HFFc6 (cell line): ENCODE results near the gene ZNF496. TPM values are rescaled to one million over a fixed set of nuclear protein-coding genes. Genes with fewer than 3 reads are reported as not detected.

Experiments
- DNase-seq: peaks from one replicate; pipeline ENCODE4 v3.0.0-alpha.2; 2018
- H3K27ac Mint-ChIP-seq: 2 replicates; pipeline ENCODE4 v1.8.0; 2020; ENCODE audit warnings: mild to moderate bottlenecking, mixed read lengths
- H3K27me3 Mint-ChIP-seq: 2 replicates; pipeline ENCODE4 v1.8.0; 2021; ENCODE audit warnings: mild to moderate bottlenecking, moderate library complexity, mixed read lengths; ENCODE audit not compliant: insufficient read depth
- H3K36me3 Mint-ChIP-seq: 2 replicates; pipeline ENCODE4 v1.8.0; 2021; ENCODE audit warnings: low read depth, mixed read lengths
- H3K4me1 Mint-ChIP-seq: 2 replicates; pipeline ENCODE4 v1.8.0; 2020; ENCODE audit warnings: low read depth, mixed read lengths
- H3K4me3 Mint-ChIP-seq: 2 replicates; pipeline ENCODE4 v1.8.0; 2020; ENCODE audit warnings: mild to moderate bottlenecking, moderate library complexity, mixed read lengths
- H3K9me3 Mint-ChIP-seq: 2 replicates; pipeline ENCODE4 v1.8.0; 2020; ENCODE audit warnings: mild to moderate bottlenecking, mixed read lengths
- CTCF ChIP-seq: fragments of 200-600 bp; sonication (generic); IDR thresholded peaks from 2 replicates; pipeline ENCODE4 v1.5.0; 2021; ENCODE audit warnings: antibody characterized with exemption, mild to moderate bottlenecking
- total RNA-seq, 6 experiments: library from RNA; stranded (reverse); fragmentation: NEBNext Ultra II Directional; extraction: Animal tissue kit (Norgen Biotek cat#: 25700); gene quantifications; 2 replicates in 1 of 6; 3 replicates in 5 of 6; pipeline ENCODE4 v1.2.3, GENCODE V29; 2021

The ZNF496 gene
- total RNA-seq, 6 experiments from 2014 or later: 13.7 to 19.9 (median 17.1) TPM

GRCh38 chr1:247274605-247275256 lies 56.9 kb downstream of the ZNF496 start:
- Mint-ChIP-seq H3K9me3 (peaks cover 23% of the 10 kb centered on the region), H3K36me3 (no peaks in the 10 kb centered on the region; the same call in 1 of the 2 replicates), H3K27me3 (no peaks in the 10 kb centered on the region), H3K4me3 (no peak overlapping the region), H3K4me1 (no peaks in the 10 kb centered on the region), H3K27ac (no peak overlapping the region)
- DNase-seq: no peak
- TF ChIP-seq CTCF: no peak

GRCh38 chr1:247273013-247273412 lies 58.7 kb downstream of the ZNF496 start:
- no peak for DNase-seq
- Mint-ChIP-seq H3K9me3 (peaks cover 23% of the 10 kb centered on the region), H3K27ac (no peak overlapping the region), H3K27me3 (no peaks in the 10 kb centered on the region), H3K4me3 (no peak overlapping the region), H3K4me1 (no peaks in the 10 kb centered on the region), H3K36me3 (no peaks in the 10 kb centered on the region; the same call in 1 of the 2 replicates)
- no peak for TF ChIP-seq CTCF

- peaks cover 18% of the 10 kb centered on the region for H3K9me3 Mint-ChIP-seq
- H3K36me3 Mint-ChIP-seq: no peaks in the 10 kb centered on the region; the same call in 1 of the 2 replicates
- TF ChIP-seq CTCF: no peak
- no peak for DNase-seq
- H3K27ac Mint-ChIP-seq: no peak overlapping the region
- no peaks in the 10 kb centered on the region; the same call in 1 of the 2 replicates for H3K27me3 Mint-ChIP-seq
- peaks cover 9% of the 10 kb centered on the region for H3K4me1 Mint-ChIP-seq
- H3K4me3 Mint-ChIP-seq: no peak overlapping the region
These were observed 61.7 kb downstream of the ZNF496 start for GRCh38 chr1:247270003-247270402.

- Mint-ChIP-seq H3K4me1 (peaks cover 9% of the 10 kb centered on the region), H3K4me3 (no peak overlapping the region), H3K36me3 (no peaks in the 10 kb centered on the region; the same call in 1 of the 2 replicates), H3K27me3 (no peaks in the 10 kb centered on the region; the same call in 1 of the 2 replicates), H3K27ac (no peak overlapping the region), H3K9me3 (peaks cover 18% of the 10 kb centered on the region)
- DNase-seq: no peak
- TF ChIP-seq CTCF: no peak
These were observed 62.5 kb downstream of the ZNF496 start for GRCh38 chr1:247269133-247269532.

- no peak for TF ChIP-seq CTCF
These were observed 63.1 kb downstream of the ZNF496 start for GRCh38 chr1:247268390-247269045.

More at GRCh38 chr1:247268390-247269045, 63.1 kb downstream of the ZNF496 start:
- Mint-ChIP-seq H3K27ac (no peak overlapping the region), H3K9me3 (peaks cover 18% of the 10 kb centered on the region), H3K27me3 (no peaks in the 10 kb centered on the region; the same call in 1 of the 2 replicates), H3K36me3 (no peaks in the 10 kb centered on the region; the same call in 1 of the 2 replicates), H3K4me3 (no peak overlapping the region), H3K4me1 (peaks cover 9% of the 10 kb centered on the region)
- no peak for DNase-seq
